Fibroblast of lung (primary cell): ENCODE results near the gene SRSF3. TPM values are rescaled to one million over a fixed set of nuclear protein-coding genes. Genes with fewer than 3 reads are reported as not detected.
A peak's percentile ranks its signal among the peaks of the same experiment; 100 is the strongest.

ENCODE experiments used
- DNase-seq, 2 donors: peaks; one replicate each; pipeline versions ENCODE4 v3.0.0 to v3.0.0-alpha.2; 2010; ENCODE audit warnings: low read depth in 2 of 2
- H2AFZ ChIP-seq: 2 replicates; pipeline ENCODE4 v1.5.1; 2012; ENCODE audit warnings: low read length, control low read depth, inconsistent platforms
- H3K27ac ChIP-seq: 2 replicates; pipeline ENCODE4 v1.5.1; 2011; ENCODE audit warnings: low read length, control low read depth; ENCODE audit not compliant: insufficient read depth
- H3K27me3 ChIP-seq: 2 replicates; pipeline ENCODE4 v1.5.1; 2011; ENCODE audit warnings: mild to moderate bottlenecking, low read length; ENCODE audit not compliant: control insufficient read depth, insufficient read depth
- H3K36me3 ChIP-seq: 2 replicates; pipeline ENCODE4 v1.5.1; 2011; ENCODE audit warnings: low read length; ENCODE audit not compliant: control insufficient read depth, insufficient read depth
- H3K4me1 ChIP-seq: 2 replicates; pipeline ENCODE4 v1.5.1; 2011; ENCODE audit warnings: low read length; ENCODE audit not compliant: control insufficient read depth, insufficient read depth; ENCODE audit errors: extremely low read depth
- H3K4me2 ChIP-seq: 2 replicates; pipeline ENCODE4 v1.5.1; 2011; ENCODE audit warnings: low read length, control low read depth; ENCODE audit not compliant: insufficient read depth; ENCODE audit errors: extremely low read depth
- H3K4me3 ChIP-seq, 4 experiments: fragments of 200-600 bp in 1 of 4; sonication (generic) in 1 of 4; replicated peaks in 1 of 4; 2 replicates each; pipeline ENCODE4 v1.5.1; 2011 to 2016; ENCODE audit warnings: low read length in 4 of 4, low read depth in 3 of 4, mild to moderate bottlenecking in 3 of 4, control low read depth in 2 of 4, inconsistent platforms in 1 of 4, mixed read lengths in 1 of 4; ENCODE audit not compliant: insufficient read depth in 1 of 4; ENCODE audit errors: control extremely low read depth in 1 of 4
- H3K79me2 ChIP-seq: 2 replicates; pipeline ENCODE4 v1.5.1; 2012; ENCODE audit warnings: mild to moderate bottlenecking, low read length, inconsistent platforms; ENCODE audit not compliant: control insufficient read depth, insufficient read depth
- H3K9ac ChIP-seq: 2 replicates; pipeline ENCODE4 v1.5.1; 2011; ENCODE audit warnings: mild to moderate bottlenecking, low read length, control low read depth; ENCODE audit not compliant: insufficient read depth
- H3K9me3 ChIP-seq: 2 replicates; pipeline ENCODE4 v1.5.1; 2012; ENCODE audit warnings: low read depth, low read length; ENCODE audit not compliant: control insufficient read depth, insufficient read depth
- H4K20me1 ChIP-seq: 2 replicates; pipeline ENCODE4 v1.5.1; 2011; ENCODE audit warnings: low read length; ENCODE audit not compliant: control insufficient read depth, insufficient read depth; ENCODE audit errors: extremely low read depth
- EZH2 ChIP-seq: IDR thresholded peaks from 2 replicates; pipeline ENCODE4 v1.5.1; 2012; ENCODE audit warnings: low read length, control low read depth, mild to moderate bottlenecking; ENCODE audit errors: missing control alignments
- polyA plus RNA-seq, 2 donors: library from polyadenylated mRNA; depleted of rRNA in 1 of 2; stranded (reverse) in 1 of 2; unstranded in 1 of 2; fragments of >200 nt; gene quantifications; 2 replicates each; pipeline ENCODE4 v1.2.1, GENCODE V29; 2011 to 2012; ENCODE audit warnings: missing spikeins in 1 of 2
- total RNA-seq: library from RNA; depleted of rRNA; stranded (reverse); fragments of >200 nt; gene quantifications from 2 replicates; pipeline ENCODE4 v1.2.1, GENCODE V29; 2014
- TF ChIP-seq, protein P1 (sequence below), 2 donors: IDR thresholded peaks in 1 of 2; conservative IDR thresholded peaks in 1 of 2; 1 replicate in 1 of 2; 2 replicates in 1 of 2; pipeline ENCODE4 v1.5.1; 2011 to 2012; ENCODE audit warnings: low read length in 2 of 2, control low read depth in 1 of 2, inconsistent platforms in 1 of 2, low read depth in 1 of 2, mild to moderate bottlenecking in 1 of 2

The SRSF3 gene
- total and polyA plus RNA-seq, 2 donors (not counting 1 experiment from before 2014, with no cell fraction given) = 191 to 435 TPM

DNA sequence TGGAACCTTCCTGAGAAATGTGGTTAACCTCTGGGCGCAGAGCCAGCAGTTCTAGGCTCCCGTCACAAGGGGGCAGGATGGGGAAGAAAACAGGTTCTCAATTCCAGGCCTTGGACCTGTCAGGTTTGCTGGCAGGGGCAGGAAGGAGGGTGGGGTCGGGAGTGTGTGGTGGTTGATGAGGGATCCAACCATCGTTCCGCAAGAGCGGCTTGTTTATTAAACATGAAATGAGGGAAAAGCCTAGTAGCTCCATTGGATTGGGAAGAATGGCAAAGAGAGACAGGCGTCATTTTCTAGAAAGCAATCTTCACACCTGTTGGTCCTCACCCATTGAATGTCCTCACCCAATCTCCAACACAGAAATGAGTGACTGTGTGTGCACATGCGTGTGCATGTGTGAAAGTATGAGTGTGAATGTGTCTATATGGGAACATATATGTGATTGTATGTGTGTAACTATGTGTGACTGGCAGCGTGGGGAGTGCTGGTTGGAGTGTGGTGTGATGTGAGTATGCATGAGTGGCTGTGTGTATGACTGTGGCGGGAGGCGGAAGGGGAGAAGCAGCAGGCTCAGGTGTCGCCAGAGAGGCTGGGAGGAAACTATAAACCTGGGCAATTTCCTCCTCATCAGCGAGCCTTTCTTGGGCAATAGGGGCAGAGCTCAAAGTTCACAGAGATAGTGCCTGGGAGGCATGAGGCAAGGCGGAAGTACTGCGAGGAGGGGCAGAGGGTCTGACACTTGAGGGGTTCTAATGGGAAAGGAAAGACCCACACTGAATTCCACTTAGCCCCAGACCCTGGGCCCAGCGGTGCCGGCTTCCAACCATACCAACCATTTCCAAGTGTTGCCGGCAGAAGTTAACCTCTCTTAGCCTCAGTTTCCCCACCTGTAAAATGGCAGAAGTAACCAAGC lies 29.6 kb downstream of the SRSF3 start:
- TF ChIP-seq, protein P1, sequence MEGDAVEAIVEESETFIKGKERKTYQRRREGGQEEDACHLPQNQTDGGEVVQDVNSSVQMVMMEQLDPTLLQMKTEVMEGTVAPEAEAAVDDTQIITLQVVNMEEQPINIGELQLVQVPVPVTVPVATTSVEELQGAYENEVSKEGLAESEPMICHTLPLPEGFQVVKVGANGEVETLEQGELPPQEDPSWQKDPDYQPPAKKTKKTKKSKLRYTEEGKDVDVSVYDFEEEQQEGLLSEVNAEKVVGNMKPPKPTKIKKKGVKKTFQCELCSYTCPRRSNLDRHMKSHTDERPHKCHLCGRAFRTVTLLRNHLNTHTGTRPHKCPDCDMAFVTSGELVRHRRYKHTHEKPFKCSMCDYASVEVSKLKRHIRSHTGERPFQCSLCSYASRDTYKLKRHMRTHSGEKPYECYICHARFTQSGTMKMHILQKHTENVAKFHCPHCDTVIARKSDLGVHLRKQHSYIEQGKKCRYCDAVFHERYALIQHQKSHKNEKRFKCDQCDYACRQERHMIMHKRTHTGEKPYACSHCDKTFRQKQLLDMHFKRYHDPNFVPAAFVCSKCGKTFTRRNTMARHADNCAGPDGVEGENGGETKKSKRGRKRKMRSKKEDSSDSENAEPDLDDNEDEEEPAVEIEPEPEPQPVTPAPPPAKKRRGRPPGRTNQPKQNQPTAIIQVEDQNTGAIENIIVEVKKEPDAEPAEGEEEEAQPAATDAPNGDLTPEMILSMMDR (conservative IDR thresholded peaks at IDR 0.05 in 1 of 2, IDR thresholded peaks at IDR 0.05 in 1 of 2; ENCODE audit: low read depth in 1 of 2, low read length in 2 of 2) = peak; percentile 88 to 89
- TF ChIP-seq EZH2 = no peak
- H3K4me3 ChIP-seq = no peak overlapping the region
- peaks cover 24% of the 10 kb centered on the region for H3K4me1 ChIP-seq
- H3K79me2 ChIP-seq = no peaks in the 10 kb centered on the region
- H3K9ac ChIP-seq = no peak overlapping the region
- H3K27me3 ChIP-seq = no peaks in the 10 kb centered on the region
- H3K4me2 ChIP-seq = no peak overlapping the region
- no peaks in the 10 kb centered on the region for H3K9me3 ChIP-seq
- DNase-seq = peak; percentile 73 to 87
- no peak overlapping the region for H2AFZ ChIP-seq
- H3K36me3 ChIP-seq = no peaks in the 10 kb centered on the region
- no peaks in the 10 kb centered on the region for H4K20me1 ChIP-seq
- no peak overlapping the region for H3K27ac ChIP-seq

DNA sequence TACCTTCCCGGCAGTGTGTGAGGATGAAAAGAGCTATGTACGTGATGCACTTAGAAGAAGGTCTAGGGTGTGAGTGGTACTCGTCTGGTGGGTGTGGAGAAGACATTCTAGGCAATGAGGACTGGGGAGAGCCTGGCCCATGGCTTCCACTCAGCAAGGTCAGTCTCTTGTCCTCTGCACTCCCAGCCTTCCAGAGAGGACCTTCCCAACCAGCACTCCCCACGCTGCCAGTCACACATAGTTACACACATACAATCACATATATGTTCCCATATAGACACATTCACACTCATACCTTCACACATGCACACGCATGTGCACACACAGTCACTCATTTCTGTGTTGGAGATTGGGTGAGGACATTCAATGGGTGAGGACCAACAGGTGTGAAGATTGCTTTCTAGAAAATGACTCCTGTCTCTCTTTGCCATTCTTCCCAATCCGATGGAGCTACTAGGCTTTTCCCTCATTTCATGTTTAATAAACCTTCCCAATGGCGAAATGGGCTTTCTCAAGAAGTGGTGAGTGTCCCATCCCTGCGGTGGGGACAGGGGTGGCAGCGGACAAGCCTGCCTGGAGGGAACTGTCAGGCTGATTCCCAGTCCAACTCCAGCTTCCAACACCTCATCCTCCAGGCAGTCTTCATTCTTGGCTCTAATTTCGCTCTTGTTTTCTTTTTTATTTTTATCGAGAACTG lies 30.4 kb downstream of the SRSF3 start:
- Histone ChIP-seq H4K20me1 (no peaks in the 10 kb centered on the region), H2AFZ (no peak overlapping the region), H3K4me2 (peak overlapping the region; percentile 21), H3K27me3 (no peaks in the 10 kb centered on the region), H3K9ac (no peak overlapping the region), H3K36me3 (no peaks in the 10 kb centered on the region), H3K4me1 (peaks cover 24% of the 10 kb centered on the region), H3K79me2 (no peaks in the 10 kb centered on the region), H3K27ac (no peak overlapping the region), H3K4me3 (peak overlapping the region in 2 of 4 experiments; percentile 29 to 44), H3K9me3 (no peaks in the 10 kb centered on the region)
- DNase-seq = no peak
- no peak for TF ChIP-seq EZH2
- TF ChIP-seq, protein P1 (conservative IDR thresholded peaks at IDR 0.05 in 1 of 2, IDR thresholded peaks at IDR 0.05 in 1 of 2; ENCODE audit: low read depth in 1 of 2, low read length in 2 of 2) = no peak
